GM18499 (cell line): ENCODE data around the gene SIPA1.

Source experiments
- ATAC-seq: cut with Tn5 transposase; IDR thresholded peaks from one replicate; pipeline ENCODE4 v1.9.1; 2021; ENCODE audit warnings: moderate number of reproducible peaks; ENCODE audit not compliant: insufficient read depth, unreplicated experiment

SIPA1 gene

DNA sequence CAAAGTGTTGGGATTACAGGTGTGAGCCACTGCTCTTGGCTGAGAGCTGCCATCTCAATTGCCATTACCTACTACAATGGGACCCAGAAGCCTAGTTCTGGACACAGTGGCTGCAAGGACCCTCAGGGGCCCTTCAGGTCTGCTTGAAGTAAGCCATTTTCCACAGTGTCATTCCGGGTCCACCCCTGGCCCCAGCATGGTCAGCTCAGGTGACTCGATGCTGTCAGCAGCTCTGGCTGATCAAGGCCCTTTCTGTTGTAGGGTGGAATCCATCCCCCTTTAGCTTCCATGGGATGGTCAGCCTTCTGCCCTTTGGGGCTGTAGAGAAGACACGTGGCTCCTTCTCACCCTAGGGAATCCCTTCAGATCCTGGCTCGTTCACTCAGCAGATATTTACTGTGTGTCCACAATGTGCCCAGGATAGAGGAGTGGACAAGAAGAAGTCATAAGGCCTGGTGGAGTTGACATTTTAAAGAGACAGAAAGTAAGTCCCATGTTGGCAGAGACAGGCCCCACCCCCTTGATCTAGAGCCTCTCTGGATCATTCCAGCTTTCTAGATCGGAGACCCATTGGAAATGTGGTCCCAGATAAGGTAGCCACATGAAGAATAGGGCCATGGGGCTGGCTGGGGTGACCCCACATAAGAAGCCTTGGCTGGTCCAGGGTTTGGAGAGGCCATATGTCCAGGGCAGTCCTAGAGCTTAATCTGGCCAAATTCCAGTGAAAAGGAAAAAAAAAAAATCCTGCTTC is 59.1 kb downstream of the SIPA1 start:
- no peak for ATAC-seq

DNA sequence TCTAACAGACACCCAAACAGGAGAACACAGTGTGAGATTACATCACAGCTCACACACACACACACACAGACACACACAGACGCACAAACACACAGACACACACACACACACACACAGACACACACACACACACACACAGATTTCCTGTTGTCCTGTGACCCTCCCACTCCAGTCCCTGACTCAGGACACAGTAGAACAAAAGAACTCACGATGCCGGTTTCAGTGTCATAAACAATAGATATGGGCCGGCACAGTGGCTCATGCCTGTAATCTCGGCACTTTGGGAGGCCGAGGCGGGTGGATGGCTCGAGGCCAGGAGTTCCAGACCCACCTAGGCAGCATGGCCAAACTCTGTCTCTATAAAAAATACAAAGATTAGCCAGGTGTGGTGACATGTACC is 60.3 kb downstream of the SIPA1 start:
- ATAC-seq, result no peak

GRCh38 chr11:65699306-65699705 is 61.4 kb downstream of the SIPA1 start:
- no peak for ATAC-seq

GRCh38 chr11:65700399-65700798 is 62.5 kb downstream of the SIPA1 start:
- ATAC-seq, result no peak
